GM21576 (cell line): Measurements from ENCODE around the gene PMF1.

Experiments used
- ATAC-seq: cut with Tn5 transposase; IDR thresholded peaks from one replicate; pipeline ENCODE4 v1.9.1; 2021; ENCODE audit warnings: mild to moderate bottlenecking, moderate library complexity; ENCODE audit not compliant: unreplicated experiment

PMF1 gene

GRCh38 chr1:156233426-156234127 is 20.8 kb downstream of the PMF1 start:
- no peak for ATAC-seq

GRCh38 chr1:156236164-156236563 is 23.4 kb downstream of the PMF1 start:
- no peak for ATAC-seq

GRCh38 chr1:156238248-156238647 is 25.4 kb downstream of the PMF1 start:
- ATAC-seq, result no peak

GRCh38 chr1:156241311-156241811 is 28.6 kb downstream of the PMF1 start:
- ATAC-seq, result no peak

- no peak for ATAC-seq
These were observed 29.1 kb downstream of the PMF1 start, which contains the start of gene BGLAP for GRCh38 chr1:156241926-156242325. Gene BGLAP, plus strand, starts transcription at chr1:156242184. Its CDS starts 48 bp downstream, at chr1:156242232.

- ATAC-seq, result no peak
These were observed 29.9 kb downstream of the PMF1 start for GRCh38 chr1:156242738-156243137.

- no peak for ATAC-seq
These were observed 31.3 kb downstream of the PMF1 start for GRCh38 chr1:156244126-156244525.

- no peak for ATAC-seq
These were observed 31.9 kb downstream of the PMF1 start for GRCh38 chr1:156244712-156245111.

- ATAC-seq, result no peak
These were observed 32.8 kb downstream of the PMF1 start for GRCh38 chr1:156245451-156246232.

GRCh38 chr1:156246241-156246780 is 33.5 kb downstream of the PMF1 start:
- no peak for ATAC-seq

GRCh38 chr1:156246781-156247459 is 34.1 kb downstream of the PMF1 start:
- ATAC-seq, result no peak

- no peak for ATAC-seq
These were observed 34.9 kb downstream of the PMF1 start, which contains the start of gene PAQR6 for GRCh38 chr1:156247460-156248322. Gene PAQR6, minus strand, starts transcription at chr1:156248056. Its CDS starts 1,325 bp downstream, at chr1:156246731.

- no peak for ATAC-seq
These were observed 35.5 kb downstream of the PMF1 start for GRCh38 chr1:156248323-156248683.

- no peak for ATAC-seq
These were observed 36.8 kb downstream of the PMF1 start for GRCh38 chr1:156249593-156249992.

- no peak for ATAC-seq
These were observed 38.7 kb downstream of the PMF1 start for GRCh38 chr1:156251527-156251926.

- ATAC-seq, result no peak
These were observed 40.8 kb downstream of the PMF1 start for GRCh38 chr1:156253634-156254033.

- no peak for ATAC-seq
These were observed 44.9 kb downstream of the PMF1 start for GRCh38 chr1:156257711-156258110.

GRCh38 chr1:156258859-156259258 is 46.1 kb downstream of the PMF1 start:
- ATAC-seq, result no peak

GRCh38 chr1:156259805-156260204 is 47.0 kb downstream of the PMF1 start:
- no peak for ATAC-seq

- no peak for ATAC-seq
These were observed 48.1 kb downstream of the PMF1 start for GRCh38 chr1:156260896-156261295.
